ENCODE data around the gene NIPA2. TPM values are rescaled to one million over a fixed set of nuclear protein-coding genes. Genes with fewer than 3 reads are reported as not detected.

Gene NIPA2
- total RNA-seq, 1 experiment from 2014 or later: 77.9 TPM

DNA sequence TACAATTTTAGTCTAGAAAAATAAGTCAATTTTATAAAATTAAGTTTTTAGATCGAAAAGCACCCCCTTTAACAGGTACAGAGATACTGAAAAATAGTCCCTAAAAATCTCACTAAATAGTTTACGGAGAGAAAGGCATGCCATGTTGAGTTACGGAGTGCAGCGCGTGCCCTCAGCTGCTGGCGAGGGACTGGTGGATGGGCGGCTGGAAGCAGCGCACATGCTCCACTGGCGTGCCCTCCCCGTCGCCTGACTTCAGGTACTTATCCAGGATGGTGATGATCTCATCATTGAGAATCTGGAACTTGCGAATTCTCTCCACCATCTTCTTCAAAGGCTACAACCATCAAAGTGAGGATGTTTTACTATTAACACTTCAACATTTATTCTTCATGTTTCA, 31.4 kb downstream of the NIPA2 start:
- Histone ChIP-seq H3K4me2 (ENCODE audit: insufficient read depth, insufficient read length, low read length) (no peak overlapping the region), H2BK5ac (ENCODE audit: insufficient read length, low read length) (no peak overlapping the region), H4K8ac (replicated peaks; ENCODE audit: insufficient read length, low read depth, low read length) (no peak overlapping the region), H3K23me2 (ENCODE audit: insufficient read length, low read depth, low read length, poor library complexity, severe bottlenecking) (no peaks in the 10 kb centered on the region), H3K4me1 (ENCODE audit: insufficient read depth, low read length) (peaks cover 3% of the 10 kb centered on the region; the same call in 1 of the 2 replicates), H3K4ac (ENCODE audit: low read depth, low read length) (no peak overlapping the region), H3K23ac (ENCODE audit: insufficient read length, low read depth, low read length) (no peak overlapping the region), H4K91ac (ENCODE audit: insufficient read length, low read depth, low read length) (no peak overlapping the region), H3K18ac (ENCODE audit: insufficient read length, low read depth, low read length) (no peak overlapping the region), H2AFZ (ENCODE audit: low read length) (no peak overlapping the region), H2BK15ac (ENCODE audit: low read depth, low read length) (no peak overlapping the region), H3T11ph (ENCODE audit: low read length) (no peak overlapping the region), H4K20me1 (ENCODE audit: control insufficient read depth, insufficient read depth, insufficient read length) (no peaks in the 10 kb centered on the region), H3K14ac (ENCODE audit: insufficient read depth, low read length) (no peak overlapping the region), H3K9ac (ENCODE audit: extremely low read depth, insufficient read length, low read length) (no peak overlapping the region), H2BK120ac (ENCODE audit: low read depth, low read length, poor library complexity, severe bottlenecking) (no peak overlapping the region), H2AK5ac (ENCODE audit: insufficient read length, low read length) (no peak overlapping the region), H3K27me3 (ENCODE audit: insufficient read depth, low read length) (no peaks in the 10 kb centered on the region), H3K79me2 (ENCODE audit: insufficient read depth, low read length) (no peaks in the 10 kb centered on the region), H2BK20ac (ENCODE audit: low read depth, low read length, poor library complexity, severe bottlenecking) (no peak overlapping the region), H3K56ac (ENCODE audit: insufficient read length, low read depth, low read length) (no peak overlapping the region), H3K27ac (ENCODE audit: insufficient read length, low read depth, low read length) (no peak overlapping the region), H2BK12ac (ENCODE audit: insufficient read length, low read depth, low read length) (no peak overlapping the region), H3K9me3 (ENCODE audit: control insufficient read depth, low read depth, low read length) (no peaks in the 10 kb centered on the region), H3K79me1 (ENCODE audit: insufficient read depth, low read depth, low read length, poor library complexity, severe bottlenecking) (no peaks in the 10 kb centered on the region), H4K5ac (ENCODE audit: insufficient read length, low read depth, low read length) (no peak overlapping the region)
- TF ChIP-seq, protein P1, sequence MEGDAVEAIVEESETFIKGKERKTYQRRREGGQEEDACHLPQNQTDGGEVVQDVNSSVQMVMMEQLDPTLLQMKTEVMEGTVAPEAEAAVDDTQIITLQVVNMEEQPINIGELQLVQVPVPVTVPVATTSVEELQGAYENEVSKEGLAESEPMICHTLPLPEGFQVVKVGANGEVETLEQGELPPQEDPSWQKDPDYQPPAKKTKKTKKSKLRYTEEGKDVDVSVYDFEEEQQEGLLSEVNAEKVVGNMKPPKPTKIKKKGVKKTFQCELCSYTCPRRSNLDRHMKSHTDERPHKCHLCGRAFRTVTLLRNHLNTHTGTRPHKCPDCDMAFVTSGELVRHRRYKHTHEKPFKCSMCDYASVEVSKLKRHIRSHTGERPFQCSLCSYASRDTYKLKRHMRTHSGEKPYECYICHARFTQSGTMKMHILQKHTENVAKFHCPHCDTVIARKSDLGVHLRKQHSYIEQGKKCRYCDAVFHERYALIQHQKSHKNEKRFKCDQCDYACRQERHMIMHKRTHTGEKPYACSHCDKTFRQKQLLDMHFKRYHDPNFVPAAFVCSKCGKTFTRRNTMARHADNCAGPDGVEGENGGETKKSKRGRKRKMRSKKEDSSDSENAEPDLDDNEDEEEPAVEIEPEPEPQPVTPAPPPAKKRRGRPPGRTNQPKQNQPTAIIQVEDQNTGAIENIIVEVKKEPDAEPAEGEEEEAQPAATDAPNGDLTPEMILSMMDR (conservative IDR thresholded peaks at IDR 0.05): no peak
- no peak overlapping the region for H3K27ac Mint-ChIP-seq
- peaks cover 12 to 13% of the 10 kb centered on the region in 2 experiments for H3K4me1 Mint-ChIP-seq
- peaks cover 43 to 86% (median 68%) of the 10 kb centered on the region in 3 experiments for H3K36me3 Mint-ChIP-seq (ENCODE audit: insufficient read depth in 1 of 3, low read depth in 3 of 3)
- whole genome bisulfite sequencing (ENCODE audit: extremely low coverage, insufficient read length, low lambda C conversion rate): no CpG with 5 or more reads among the region's 12 CpGs
- no peaks in the 10 kb centered on the region; the same call in 1 of the 2 replicates for H3K27me3 Mint-ChIP-seq (ENCODE audit: low read depth)
- no peak for DNase-seq
- H3K9me3 Mint-ChIP-seq: no peaks in the 10 kb centered on the region; a peak in 1 of 5 replicates
- no peak overlapping the region for H3K4me3 Mint-ChIP-seq

All from H9 (cell line).